Mucosa of rectum (tissue), 2 donors: Measurements from ENCODE around the gene TSC2.

Source experiments
- H3K27ac ChIP-seq, 2 donors: one replicate each; pipeline ENCODE4 v1.7.0; 2013; ENCODE audit warnings: inconsistent platforms in 2 of 2, low read depth in 2 of 2, low read length in 2 of 2
- H3K27me3 ChIP-seq, 2 donors: one replicate each; pipeline ENCODE4 v1.7.0; 2013; ENCODE audit warnings: low read length in 2 of 2; ENCODE audit not compliant: control insufficient read depth in 2 of 2, insufficient read depth in 2 of 2
- H3K36me3 ChIP-seq, 2 donors: one replicate each; pipeline ENCODE4 v1.7.0; 2013; ENCODE audit warnings: low read length in 2 of 2; ENCODE audit not compliant: control insufficient read depth in 2 of 2, insufficient read depth in 2 of 2
- H3K4me1 ChIP-seq, 2 donors: one replicate each; pipeline ENCODE4 v1.7.0; 2013; ENCODE audit warnings: low read length in 2 of 2, mild to moderate bottlenecking in 1 of 2; ENCODE audit not compliant: control insufficient read depth in 2 of 2, insufficient read depth in 2 of 2
- H3K4me3 ChIP-seq, 2 donors: one replicate each; pipeline ENCODE4 v1.7.0; 2013; ENCODE audit warnings: low read length in 2 of 2
- H3K9ac ChIP-seq, 2 donors: one replicate each; pipeline ENCODE4 v1.7.0; 2013; ENCODE audit warnings: low read length in 2 of 2, low read depth in 1 of 2, mild to moderate bottlenecking in 1 of 2
- H3K9me3 ChIP-seq, 2 donors: one replicate each; pipeline ENCODE4 v1.7.0; 2013; ENCODE audit warnings: low read length in 2 of 2; ENCODE audit not compliant: control insufficient read depth in 2 of 2
- donor health status: healthy.
- donor health status: Normal muscosa, but diverticular disease.

TSC2 gene

DNA sequence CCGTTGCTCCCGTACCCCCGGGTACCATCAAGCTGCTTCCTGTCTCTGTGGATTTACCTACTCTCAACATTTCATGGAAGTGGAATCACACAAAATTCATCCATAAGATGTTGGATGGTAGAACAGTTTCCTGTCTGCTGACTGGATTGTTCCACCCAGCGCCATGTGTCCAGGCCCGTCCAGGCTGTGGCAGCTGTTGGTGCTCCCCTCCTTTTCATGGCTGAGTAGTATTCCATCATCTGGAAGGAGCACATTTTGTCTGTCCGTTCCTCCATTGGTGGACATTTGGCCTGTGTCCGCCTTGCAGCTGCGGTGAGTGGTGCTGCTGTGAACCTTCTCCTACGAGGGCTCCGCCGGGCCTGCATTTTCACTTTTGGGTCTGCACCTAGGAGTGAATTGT is 18.4 kb downstream of the TSC2 start:
- Histone ChIP-seq H3K36me3 (peaks cover 59 to 64% of the 10 kb centered on the region in 2 donors), H3K4me1 (no peaks in the 10 kb centered on the region)

DNA sequence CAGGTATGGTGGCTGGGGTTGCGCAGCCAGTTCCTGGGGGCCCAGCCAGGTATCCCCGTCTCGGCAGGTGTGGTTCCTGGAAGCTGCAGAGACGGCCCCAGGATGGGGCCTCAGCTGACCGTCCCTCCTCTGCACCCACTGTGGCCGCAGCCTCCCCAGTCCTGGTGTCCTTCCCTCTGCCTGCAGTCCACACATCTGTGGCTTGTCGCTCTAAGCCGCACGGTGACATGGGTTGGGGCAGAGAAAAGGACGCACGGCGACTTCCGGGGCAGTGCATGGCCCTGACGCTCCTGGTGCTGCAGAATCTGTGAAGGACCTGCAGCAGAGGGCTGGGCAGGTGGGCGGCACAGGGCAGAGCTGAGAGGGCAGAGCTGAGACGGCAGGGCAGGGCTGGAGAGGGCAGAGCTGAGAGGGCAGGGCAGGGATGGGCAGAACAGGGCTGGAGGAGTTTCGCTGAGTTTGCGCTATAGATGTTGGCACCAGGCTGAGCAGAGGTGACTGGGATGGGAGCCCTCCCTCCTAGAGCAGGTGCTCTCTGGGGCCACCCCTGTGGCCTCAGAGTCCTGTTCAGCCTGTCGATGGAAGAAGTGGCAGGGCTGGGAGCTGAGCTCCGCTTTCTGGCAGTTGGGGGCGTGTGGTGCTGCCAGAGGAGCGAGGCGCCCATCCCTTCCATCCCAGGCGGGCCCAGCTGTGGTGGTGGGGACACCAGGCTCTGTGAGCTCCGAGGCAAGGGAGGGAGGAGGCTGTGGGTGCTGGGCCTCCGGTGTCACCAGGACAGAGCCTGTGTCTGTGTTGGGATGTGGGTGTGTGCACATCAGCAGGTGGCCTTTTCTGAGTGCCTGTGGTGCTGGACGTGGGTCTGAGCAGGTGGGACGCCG is 23.0 kb downstream of the TSC2 start:
- Histone ChIP-seq H3K27me3 (no peaks in the 10 kb centered on the region), H3K9me3 (no peaks in the 10 kb centered on the region), H3K4me3 (no peak overlapping the region), H3K9ac (no peak overlapping the region), H3K27ac (no peak overlapping the region), H3K36me3 (peaks cover 60 to 69% of the 10 kb centered on the region in 2 donors), H3K4me1 (no peaks in the 10 kb centered on the region)

More for the DNA sequence above, 18.4 kb downstream of the TSC2 start:
- Histone ChIP-seq H3K9ac (no peak overlapping the region), H3K27ac (no peak overlapping the region), H3K4me3 (no peak overlapping the region), H3K9me3 (no peaks in the 10 kb centered on the region), H3K27me3 (no peaks in the 10 kb centered on the region)

DNA sequence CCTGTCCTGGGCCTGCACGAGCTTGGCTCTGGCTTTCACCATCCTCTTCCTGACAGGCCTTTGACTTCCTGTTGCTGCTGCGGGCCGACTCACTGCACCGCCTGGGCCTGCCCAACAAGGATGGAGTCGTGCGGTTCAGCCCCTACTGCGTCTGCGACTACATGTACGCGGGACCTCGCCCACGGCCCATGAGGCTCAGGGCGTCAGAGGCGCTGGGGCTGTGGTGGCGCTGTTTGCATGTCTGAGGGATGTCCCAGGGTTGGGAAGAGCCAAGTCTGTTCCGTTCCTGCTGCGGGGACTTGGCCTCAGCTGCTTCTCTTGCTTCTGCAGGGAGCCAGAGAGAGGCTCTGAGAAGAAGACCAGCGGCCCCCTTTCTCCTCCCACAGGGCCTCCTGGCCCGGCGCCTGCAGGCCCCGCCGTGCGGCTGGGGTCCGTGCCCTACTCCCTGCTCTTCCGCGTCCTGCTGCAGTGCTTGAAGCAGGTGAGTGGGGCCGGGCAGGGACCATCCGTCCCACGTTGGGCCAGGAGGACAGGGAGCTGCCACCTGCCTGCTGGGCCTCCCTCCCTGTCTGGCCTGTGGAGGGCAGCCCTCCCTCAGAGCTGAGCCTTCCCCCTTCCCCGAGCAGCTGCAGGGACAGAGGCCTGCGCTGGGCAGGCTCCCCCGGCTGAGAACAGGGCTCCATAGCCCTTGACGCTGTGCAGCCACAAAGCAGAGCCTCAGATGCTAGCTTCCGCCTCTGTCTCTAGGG is 23.8 kb downstream of the TSC2 start:
- H3K27ac ChIP-seq: no peak overlapping the region
- H3K9ac ChIP-seq: no peak overlapping the region
- H3K4me1 ChIP-seq: no peaks in the 10 kb centered on the region
- H3K36me3 ChIP-seq: peaks cover 58 to 64% of the 10 kb centered on the region in 2 donors
- H3K4me3 ChIP-seq: no peak overlapping the region
- H3K9me3 ChIP-seq: no peaks in the 10 kb centered on the region
- H3K27me3 ChIP-seq: no peaks in the 10 kb centered on the region

DNA sequence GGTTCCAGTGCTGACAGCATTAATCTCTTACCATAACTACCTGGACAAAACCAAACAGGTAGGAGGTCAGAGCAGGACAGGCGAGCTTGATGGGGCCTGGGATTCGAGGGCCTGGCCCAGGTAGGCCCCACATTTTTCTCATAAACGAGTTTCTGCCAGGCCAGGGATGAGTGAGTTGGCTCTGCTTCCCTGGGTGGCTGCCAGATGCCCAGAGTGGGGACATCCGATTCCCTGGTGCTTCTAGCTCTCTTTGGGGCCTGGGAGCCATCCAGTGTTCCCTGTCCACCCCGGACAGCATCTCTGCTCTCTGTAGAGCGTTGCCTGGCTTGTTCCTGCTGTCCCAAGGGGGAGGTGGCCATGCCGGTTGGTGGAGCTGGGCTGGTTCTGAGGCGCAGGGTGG is 25.1 kb downstream of the TSC2 start:
- no peak overlapping the region for H3K9ac ChIP-seq
- H3K4me3 ChIP-seq: no peak overlapping the region
- H3K9me3 ChIP-seq: no peaks in the 10 kb centered on the region
- H3K27ac ChIP-seq: no peak overlapping the region
- no peaks in the 10 kb centered on the region for H3K4me1 ChIP-seq
- no peaks in the 10 kb centered on the region for H3K27me3 ChIP-seq
- peaks cover 57 to 59% of the 10 kb centered on the region in 2 donors for H3K36me3 ChIP-seq

DNA sequence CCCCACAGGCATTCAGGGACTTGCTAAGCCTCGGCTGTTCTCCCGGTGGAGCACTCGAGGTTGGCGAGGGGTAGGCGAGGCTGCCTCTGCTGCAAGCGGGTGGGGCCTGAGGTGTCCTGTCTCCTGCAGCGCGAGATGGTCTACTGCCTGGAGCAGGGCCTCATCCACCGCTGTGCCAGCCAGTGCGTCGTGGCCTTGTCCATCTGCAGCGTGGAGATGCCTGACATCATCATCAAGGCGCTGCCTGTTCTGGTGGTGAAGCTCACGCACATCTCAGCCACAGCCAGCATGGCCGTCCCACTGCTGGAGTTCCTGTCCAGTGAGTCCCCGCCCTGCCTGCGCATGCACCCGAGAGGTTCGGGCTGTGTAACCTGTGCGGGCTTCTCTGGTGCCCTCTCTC is 26.3 kb downstream of the TSC2 start:
- Histone ChIP-seq H3K27me3 (no peaks in the 10 kb centered on the region), H3K9me3 (no peaks in the 10 kb centered on the region), H3K4me1 (no peaks in the 10 kb centered on the region), H3K36me3 (peaks cover 50 to 56% of the 10 kb centered on the region in 2 donors), H3K9ac (no peak overlapping the region), H3K27ac (no peak overlapping the region), H3K4me3 (no peak overlapping the region)

DNA sequence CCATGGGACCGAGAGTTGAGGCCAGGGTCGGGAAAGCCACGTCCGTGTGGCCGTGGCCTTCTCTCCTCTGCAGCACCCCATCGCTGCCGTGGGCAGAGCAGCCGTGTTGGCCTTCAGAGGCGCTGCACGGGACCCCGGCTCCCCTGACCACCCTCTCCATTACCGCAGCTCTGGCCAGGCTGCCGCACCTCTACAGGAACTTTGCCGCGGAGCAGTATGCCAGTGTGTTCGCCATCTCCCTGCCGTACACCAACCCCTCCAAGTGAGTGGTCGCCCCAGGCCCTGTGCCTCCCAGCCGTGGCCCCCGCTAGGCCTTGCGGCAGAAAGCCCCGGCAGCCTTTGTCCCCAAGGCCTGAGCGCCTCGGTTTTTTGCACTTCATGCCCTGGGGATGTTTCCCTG is 27.8 kb downstream of the TSC2 start:
- no peak overlapping the region for H3K4me3 ChIP-seq
- H3K9ac ChIP-seq: no peak overlapping the region
- no peaks in the 10 kb centered on the region for H3K4me1 ChIP-seq
- H3K27ac ChIP-seq: no peak overlapping the region
- H3K36me3 ChIP-seq: peaks cover 57 to 59% of the 10 kb centered on the region in 2 donors
- H3K27me3 ChIP-seq: no peaks in the 10 kb centered on the region
- H3K9me3 ChIP-seq: no peaks in the 10 kb centered on the region

DNA sequence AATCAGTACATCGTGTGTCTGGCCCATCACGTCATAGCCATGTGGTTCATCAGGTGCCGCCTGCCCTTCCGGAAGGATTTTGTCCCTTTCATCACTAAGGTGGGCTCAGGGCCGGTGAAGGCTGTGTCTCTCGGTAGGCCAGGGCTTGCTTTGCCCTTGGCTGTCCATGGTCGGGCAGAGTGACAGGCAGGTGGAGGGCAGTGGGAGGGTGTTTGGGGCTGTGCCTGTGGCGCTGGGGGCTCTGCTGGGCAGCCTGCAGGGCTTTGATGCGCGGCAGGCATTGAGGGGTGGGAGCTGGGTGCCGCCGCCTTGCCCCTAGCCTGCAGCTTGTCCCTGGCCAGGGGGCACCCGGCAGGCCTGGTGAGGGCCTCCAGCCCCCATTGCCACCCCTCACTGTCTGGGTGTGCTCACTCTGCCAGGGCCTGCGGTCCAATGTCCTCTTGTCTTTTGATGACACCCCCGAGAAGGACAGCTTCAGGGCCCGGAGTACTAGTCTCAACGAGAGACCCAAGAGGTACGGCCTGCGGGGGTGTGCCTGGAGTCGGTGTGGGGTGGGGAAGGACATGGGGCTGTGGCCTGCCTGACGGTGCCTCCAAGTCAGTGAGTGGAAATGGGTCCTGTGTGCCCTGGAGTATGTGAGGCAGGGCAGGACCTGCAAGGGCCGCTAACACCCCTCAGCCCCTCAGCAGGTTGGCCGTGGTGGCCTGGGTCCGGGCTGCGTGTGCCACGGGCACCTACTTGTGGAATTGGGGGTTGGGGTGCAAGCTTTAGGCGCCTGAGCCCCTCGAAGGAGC is 28.5 kb downstream of the TSC2 start:
- H3K4me1 ChIP-seq: no peaks in the 10 kb centered on the region
- H3K27me3 ChIP-seq: no peaks in the 10 kb centered on the region
- no peak overlapping the region for H3K27ac ChIP-seq
- H3K4me3 ChIP-seq: no peak overlapping the region
- H3K36me3 ChIP-seq: peaks cover 57% of the 10 kb centered on the region in 2 donors
- H3K9ac ChIP-seq: no peak overlapping the region
- no peaks in the 10 kb centered on the region for H3K9me3 ChIP-seq

DNA sequence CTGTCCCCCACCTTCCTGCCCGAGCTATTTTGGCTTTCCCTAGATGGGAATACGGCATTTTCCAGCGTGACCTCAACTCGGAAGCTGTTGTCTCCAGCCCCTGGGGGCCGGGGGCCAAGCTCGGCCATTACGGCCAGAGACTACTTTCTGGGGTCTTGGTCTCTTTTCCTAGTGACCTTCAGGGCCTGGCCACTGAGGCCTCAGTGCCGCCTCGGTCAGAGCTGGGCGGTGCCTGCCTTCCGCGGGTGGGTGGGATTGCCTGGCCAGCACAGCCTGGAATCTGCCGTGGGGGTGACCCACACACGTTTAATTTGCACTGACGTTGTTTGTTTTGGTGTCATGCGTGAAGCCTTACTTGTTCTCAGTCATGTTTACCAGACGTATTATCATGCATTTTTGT is 29.2 kb downstream of the TSC2 start:
- Histone ChIP-seq H3K27me3 (no peaks in the 10 kb centered on the region), H3K36me3 (peaks cover 51 to 55% of the 10 kb centered on the region in 2 donors), H3K9me3 (no peaks in the 10 kb centered on the region), H3K4me3 (no peak overlapping the region), H3K9ac (no peak overlapping the region), H3K4me1 (peaks cover 0 to 3% of the 10 kb centered on the region in 2 donors), H3K27ac (no peak overlapping the region)

DNA sequence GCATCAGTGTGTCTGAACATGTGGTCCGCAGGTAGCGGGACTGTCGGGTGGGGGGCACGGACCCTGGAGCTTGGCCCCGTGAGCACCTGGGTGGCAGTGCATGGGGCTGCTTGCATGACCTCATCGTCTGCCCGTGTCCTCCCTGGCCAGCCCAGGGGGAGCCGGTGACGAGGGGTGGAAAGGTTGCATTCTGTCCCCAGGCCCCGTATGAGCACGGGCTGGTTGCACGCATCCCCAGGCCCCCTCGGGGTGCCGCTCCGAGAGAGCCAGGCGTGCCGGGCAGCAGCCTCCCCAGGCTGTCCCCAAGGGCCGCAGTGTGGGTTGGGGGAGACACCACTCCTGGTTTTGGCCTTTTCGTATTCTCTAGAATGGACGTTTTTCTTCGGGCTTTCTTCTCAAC is 29.9 kb downstream of the TSC2 start:
- H3K36me3 ChIP-seq: peaks cover 48 to 49% of the 10 kb centered on the region in 2 donors

More for the DNA sequence above, 29.9 kb downstream of the TSC2 start:
- H3K9ac ChIP-seq: no peak overlapping the region
- no peak overlapping the region for H3K27ac ChIP-seq
- no peak overlapping the region for H3K4me3 ChIP-seq
- H3K9me3 ChIP-seq: no peaks in the 10 kb centered on the region
- H3K4me1 ChIP-seq: peaks cover 4 to 10% of the 10 kb centered on the region in 2 donors
- no peaks in the 10 kb centered on the region for H3K27me3 ChIP-seq
